Measurements from ENCODE around the gene CNTN4.
"Not testable (repeated sequence)": the region's sequence is repeated elsewhere in the genome, so short reads cannot be mapped to it uniquely, and the experiment has no call there.

Gene CNTN4

DNA sequence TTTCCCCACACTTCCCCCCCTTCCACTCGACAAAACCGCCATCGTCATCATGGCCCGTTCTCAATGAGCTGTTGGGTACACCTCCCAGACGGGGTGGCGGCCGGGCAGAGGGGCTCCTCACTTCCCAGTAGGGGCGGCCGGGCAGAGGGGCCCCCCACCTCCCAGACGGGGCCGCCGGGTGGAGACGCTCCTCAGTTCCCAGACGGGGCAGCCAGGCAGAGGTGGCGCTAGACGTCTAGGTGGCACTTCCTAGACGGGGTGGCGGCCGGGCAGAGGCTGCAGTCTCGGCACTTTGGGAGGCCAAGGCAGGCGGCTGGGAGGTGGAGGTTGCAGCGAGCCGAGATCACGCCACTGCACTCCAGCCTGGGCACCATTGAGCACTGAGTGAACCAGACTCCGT, 818.0 kb downstream of the CNTN4 start:
- DNase-seq (ENCODE audit: low read depth), result not testable (repeated sequence)

DNA sequence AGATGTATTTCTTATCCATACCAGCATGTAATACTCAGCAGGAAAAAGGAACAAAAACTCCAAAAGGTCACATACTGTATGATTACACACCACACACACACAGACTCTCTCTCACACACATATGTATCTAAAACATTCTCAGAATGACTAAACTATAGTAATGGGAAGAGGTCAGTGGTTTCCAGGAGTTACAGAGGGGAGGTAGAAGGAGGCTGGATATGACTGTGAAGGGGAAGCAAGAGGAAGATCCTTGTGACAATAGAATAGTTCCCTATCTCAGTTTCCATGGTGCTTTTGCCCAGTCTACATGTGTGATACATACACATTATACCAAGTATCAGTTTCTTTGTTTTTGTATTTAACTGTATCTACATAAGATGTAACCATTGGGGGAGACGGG, 821.4 kb downstream of the CNTN4 start:
- DNase-seq (ENCODE audit: low read depth), result no peak

DNA sequence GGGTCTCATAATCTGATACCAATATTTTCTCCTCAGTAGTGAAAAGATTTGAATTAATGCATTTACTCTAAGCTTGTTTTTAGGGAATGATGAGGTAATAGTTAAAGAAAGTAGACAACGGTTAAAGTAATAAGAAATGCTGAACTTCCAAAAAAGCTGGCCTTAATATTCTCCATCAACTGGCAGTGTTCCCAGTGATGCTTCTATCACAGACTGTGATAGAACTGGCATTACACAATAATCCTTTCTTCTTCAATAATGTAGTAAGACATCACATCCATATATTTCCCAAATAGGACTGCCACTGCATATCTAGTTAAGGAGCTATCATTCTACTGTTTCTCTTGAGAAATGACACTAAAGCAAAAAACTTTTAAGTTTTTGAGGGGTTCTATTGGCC, 822.8 kb downstream of the CNTN4 start:
- DNase-seq (ENCODE audit: low read depth), result no peak

DNA sequence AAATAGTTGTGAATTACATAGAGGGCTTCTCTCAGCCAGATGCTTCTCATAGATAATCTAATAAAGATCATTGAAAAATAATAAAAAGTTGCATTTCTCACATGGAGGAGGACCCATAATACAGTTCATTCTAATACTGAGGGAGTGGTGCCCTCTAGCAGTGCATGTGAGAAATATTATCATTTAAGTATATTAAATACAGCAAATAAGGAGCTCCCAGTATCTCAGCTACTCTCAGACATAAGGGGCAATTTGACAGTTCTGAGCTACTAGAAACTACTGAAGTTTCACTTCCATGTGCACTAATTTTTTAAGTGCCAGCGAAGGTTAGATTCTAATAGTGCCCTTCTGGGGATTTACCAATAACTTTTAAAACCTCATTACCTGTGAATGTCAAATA, 823.2 kb downstream of the CNTN4 start:
- DNase-seq (ENCODE audit: low read depth), result no peak

DNA sequence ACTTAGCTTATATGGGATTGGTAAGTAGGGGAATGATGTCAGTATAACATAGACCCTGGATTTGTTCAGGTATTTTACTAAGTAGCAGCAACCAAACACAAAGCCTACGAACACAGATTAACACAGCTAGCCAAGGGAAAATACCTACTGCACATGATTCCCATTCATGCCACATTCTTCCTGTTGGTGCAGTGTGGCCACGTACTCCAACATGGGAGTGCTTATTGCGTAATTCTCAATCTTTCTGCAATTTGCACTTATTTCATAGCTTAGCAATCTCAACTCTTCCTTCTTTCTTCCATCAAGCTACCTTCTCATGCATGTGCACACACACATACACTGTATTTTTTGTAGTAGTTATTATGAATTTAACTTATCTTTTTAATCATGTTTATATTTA, 824.7 kb downstream of the CNTN4 start:
- no peak for DNase-seq (ENCODE audit: low read depth)

DNA sequence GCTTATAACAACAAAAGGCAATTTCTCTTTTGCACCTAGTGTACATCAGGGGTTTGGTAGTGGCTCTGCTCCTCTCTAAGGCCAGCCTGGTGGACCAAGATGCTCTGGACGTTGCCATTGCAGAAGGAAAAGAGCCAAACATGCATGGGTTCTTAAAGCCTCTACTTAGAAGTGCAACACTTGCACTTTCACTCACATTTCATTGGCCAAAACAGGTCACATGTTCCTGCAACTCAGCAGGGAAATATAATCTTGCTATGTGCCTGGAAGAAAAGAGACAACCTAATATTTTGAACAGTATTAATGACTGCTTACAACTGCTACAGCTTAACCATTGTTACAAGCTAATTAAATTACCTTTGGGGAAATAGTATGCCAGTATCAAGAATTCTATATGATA, 828.6 kb downstream of the CNTN4 start:
- no peak for DNase-seq (ENCODE audit: low read depth)

DNA sequence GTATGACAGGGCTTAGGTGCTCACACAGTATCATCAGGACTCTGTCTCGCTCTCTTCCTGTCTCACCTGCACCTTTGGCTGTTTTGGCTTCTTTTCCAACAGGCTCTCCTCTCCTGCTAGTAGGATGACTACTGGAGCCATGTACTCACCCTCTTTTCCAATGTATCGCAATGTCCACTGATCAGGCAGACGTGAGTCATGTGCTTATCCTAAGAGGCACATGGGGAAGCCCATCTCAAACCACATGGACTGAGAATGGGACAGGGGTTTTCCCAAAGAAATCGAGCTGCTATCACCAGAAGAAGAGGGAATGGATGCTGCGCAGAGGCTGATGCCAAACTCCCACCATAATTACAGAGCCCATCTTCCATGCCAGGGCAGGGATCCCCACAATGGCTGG, 830.9 kb downstream of the CNTN4 start:
- DNase-seq (ENCODE audit: low read depth), result no peak

DNA sequence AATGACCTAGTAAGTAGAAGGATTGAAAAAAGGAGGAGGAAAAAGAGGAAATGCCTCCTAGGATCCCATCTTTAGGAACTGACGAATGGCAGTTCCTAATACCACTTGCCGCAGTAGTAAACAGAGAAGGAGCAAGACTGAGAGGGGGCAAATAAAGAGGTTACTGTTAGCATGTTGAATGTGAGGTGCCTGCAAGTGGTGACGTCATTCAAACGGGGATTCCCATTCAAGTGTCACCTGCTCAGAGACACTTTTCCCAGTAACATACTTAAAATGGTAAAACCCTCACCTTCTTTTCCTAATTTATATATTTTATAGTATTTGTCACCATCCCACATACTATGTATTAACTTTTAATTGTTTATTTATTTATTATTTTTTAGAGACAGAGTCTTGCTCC, 832.6 kb downstream of the CNTN4 start:
- DNase-seq (ENCODE audit: low read depth), result no peak

DNA sequence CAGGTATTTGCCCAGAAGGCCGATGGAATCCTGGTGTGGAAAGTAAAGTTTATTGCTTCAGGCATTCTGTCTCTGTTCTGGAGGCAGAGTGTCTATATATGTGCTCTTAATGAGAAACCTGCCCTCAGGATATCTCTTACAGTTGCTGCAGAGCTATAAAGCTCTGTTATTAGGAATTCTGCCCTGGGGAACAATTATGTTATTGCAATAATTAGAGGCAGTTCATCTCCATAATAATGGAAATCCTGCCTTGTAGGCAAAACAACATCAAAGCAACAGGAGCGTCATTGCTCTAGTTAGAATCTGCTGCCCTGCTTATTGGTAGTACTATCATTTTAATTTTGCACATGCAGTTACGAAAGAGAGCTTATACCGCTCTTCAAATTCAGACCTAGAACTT, 835.9 kb downstream of the CNTN4 start:
- no peak for DNase-seq (ENCODE audit: low read depth)

DNA sequence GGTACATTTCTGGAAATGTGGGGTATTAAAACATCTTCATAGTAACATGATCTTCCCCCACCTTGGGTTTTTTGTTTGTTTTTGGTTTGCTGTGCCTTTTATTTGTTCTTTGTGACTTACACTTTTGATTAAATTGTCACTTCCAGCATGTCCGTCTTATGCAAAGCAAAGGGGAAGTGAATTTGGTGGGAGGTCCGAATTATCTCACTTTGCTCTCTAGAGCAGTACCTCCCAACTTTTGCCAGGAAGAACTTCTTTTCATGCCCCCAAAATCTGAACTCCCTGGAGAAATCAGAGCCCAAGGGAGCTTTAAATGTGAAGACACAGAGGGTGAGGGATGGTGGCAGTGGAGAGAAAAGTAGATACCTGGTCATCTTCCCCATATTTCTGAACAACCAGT, 838.4 kb downstream of the CNTN4 start:
- DNase-seq (ENCODE audit: low read depth), result no peak

DNA sequence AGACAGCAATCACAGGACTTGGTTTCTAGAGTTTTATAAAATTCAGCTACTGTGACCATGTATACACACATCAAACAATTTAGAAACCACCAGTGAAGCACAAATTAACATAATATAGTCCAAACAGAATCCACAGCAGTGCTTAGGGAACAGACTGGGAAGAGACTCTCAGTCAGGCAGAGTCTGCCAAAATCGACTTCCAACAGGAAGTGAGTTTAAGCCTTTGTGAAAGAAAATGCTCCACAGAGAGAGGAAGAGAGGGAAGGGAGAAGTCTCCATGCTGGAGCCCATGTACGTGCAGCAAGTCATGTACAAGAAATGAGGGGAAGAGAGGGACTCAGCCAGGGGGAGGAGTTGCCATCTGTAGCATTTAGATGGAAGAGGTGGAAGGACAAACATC, 838.9 kb downstream of the CNTN4 start:
- no peak for DNase-seq (ENCODE audit: low read depth)

DNA sequence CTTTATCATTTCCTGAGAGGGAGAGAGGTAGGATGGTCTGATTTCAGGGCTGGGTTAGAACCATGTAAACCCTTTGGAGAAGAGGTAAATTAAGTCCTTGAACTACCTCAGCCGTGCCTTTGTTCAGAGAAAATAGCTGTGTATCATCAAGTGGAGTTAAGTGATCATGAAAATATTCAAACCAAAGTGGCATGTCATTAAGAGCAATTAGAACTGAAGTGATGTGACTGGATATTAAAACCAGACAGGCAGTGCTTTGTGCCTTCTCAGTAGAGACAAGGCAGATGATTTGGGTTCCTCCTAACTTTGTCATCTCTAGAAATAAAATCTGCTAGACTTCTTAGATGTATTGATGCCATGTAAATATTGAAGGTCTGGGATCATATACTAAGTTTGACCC, 840.0 kb downstream of the CNTN4 start:
- no peak for DNase-seq (ENCODE audit: low read depth)

DNA sequence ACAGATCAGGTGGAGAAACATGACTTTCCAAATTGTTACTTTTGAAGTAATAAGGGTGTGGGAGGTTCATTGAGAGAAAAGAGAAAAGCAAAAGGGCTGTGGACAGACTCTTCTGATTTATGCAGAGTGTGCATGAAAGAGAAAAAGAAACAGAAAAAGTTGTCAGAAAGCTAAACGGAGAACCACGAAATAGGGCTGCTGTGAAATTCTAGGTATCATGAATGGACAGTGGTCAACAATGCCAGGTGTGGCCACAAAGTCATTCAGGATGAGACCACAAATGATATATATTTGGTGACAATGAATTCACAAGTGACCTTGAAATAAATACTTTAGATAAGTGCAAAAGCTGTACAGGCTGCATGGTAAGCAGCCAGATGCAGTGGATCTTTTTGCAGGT, 841.4 kb downstream of the CNTN4 start:
- no peak for DNase-seq (ENCODE audit: low read depth)

DNA sequence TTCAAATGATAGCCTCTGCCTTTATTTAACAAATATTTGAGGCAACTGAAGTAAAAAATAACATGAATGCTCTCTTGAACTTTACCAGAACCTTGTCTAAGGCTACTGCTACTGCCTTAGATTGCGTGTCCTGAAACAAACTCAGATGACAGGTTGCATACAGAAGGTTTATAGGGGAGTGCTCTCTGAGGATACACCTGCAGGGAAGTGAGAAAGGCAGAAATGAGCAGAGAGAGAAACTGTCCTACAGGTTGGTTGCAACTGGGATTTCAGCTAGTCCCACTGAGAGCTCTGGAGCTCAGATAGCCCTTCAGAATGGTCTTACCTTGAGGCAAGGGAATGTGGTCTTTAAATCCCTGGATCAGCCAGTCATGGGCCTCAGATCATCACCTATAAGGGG, 846.0 kb downstream of the CNTN4 start:
- no peak for DNase-seq (ENCODE audit: low read depth)

DNA sequence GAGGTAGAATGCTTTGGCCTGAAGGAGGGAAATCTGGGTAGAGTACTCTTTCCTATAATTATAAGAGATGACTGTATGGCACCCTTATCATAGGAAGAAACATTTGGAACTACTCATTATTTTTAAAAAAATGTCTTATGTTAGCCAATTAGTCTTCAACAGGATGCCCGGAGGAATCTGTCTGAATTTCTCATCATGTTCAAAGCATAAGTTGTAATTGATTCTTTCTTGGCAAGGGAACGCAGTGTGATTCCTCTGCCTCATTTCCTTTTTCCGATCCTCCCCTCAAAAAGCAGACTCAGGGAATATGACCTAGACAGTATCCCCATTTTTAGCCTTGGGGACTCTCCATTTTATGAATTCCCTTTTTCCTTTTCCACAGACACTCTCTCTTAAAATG, 846.5 kb downstream of the CNTN4 start:
- DNase-seq (ENCODE audit: low read depth), result no peak

DNA sequence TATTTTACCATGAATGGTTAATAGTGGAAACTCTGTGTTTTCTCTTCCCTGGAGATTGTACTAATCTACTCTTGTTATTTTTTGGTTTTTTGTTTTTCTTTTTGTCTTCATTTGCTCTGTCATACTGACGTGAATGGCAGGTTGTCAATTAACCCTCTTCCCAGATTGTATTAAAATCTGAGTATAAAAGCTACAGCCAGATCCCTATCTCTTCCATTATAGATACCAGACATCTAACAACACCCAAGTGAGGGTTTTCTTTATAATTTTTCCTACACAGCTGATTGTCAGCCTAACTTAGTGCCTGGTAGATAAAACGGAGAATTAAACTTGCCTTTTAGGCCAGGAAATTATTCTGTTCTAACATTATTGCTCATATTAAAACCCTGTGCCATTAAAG, 848.9 kb downstream of the CNTN4 start:
- no peak for DNase-seq (ENCODE audit: low read depth)

DNA sequence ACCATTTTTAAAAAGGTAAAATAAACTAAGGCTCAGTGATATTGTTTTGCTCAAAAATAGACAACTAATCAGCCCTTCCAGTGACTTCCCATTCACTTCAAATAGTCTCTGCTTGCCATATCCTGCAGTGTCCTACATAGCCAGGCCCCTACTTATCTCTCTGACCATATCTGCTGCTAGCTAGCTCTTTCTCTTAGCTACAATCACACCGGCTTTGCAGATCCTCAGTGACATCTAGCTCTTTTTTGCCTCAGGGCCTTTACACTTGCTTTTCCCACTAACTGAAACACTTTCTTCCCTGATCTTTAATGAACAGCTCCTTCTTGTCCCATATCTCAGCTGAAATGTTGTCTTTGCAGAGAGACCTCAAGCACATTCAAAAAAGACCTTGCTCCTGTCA, 850.2 kb downstream of the CNTN4 start:
- DNase-seq (ENCODE audit: low read depth), result no peak

DNA sequence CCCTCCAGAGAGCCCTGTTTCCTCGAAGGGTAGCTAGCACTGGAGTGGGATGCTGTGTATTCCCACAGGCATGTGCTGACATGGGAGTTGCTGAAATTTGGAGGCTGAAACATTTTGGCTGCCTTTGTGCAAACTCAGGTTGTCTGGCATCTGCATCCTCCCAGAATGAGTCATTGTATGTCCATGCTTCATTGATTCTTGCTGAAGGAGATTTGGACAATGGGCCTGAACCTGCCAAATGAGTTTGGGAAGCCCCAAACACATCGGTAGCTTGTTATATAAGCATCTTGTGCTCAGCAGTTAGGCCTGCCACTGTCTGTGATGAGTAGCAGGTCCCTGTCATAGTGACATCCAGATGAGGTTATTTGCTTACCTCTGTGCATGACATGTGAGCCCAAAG, 851.5 kb downstream of the CNTN4 start:
- DNase-seq (ENCODE audit: low read depth), result no peak

DNA sequence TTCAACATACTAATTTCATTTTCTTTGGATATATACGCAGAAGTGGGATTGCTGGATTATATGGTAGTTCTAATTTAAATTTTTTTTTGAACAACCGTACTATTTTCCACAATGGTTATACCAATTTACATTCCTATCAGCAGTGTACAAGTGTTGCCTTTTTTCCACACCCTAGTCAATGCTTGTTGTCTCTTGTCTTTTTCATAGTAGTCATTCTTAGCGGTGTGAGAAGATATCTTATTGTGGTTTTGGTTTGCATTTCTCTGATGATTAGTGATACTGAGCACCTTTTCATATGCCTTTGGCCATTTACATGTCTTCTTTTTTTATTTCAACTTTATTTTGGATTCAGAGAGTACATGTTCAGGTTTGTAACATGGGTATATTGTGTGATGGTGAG, 858.4 kb downstream of the CNTN4 start:
- DNase-seq (ENCODE audit: low read depth), result no peak

DNA sequence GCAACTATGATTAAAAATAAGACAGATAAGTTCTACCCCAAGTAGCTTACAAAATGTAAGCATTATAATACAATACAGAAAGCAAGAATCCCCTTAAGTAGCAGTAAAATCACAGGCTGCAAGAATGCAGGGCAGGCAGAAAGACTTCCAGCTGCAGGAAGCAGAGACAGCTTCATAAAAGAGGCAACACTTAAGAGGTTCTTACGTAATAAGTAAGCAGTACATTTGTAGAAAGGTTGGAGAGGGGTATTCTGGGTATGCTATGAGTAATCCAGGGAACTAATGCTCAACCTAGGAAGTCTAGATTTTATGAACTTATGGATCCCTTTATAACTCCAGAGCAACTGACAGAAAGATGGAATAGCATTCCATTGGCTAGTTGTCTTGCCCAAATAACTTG, 859.9 kb downstream of the CNTN4 start:
- DNase-seq (ENCODE audit: low read depth), result no peak

DNA sequence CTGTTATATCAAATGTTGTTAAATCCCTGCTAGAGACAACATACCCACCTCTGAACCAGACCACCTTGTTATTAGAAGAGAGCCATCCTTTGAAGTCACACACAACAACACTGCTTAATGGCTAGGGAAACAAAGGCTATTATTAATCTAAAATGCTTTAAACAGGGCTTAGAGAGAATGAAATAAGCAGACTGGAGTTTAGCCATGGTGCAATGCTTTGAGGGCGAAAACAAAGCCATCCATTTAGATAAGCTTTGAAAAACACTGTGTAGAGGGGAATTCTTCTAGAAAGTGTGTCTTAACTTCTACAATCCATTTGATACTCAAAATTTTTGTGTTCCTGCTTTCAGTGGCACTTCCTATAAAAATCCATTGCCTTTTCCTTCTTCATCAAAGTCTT, 862.9 kb downstream of the CNTN4 start:
- no peak for DNase-seq (ENCODE audit: low read depth)

DNA sequence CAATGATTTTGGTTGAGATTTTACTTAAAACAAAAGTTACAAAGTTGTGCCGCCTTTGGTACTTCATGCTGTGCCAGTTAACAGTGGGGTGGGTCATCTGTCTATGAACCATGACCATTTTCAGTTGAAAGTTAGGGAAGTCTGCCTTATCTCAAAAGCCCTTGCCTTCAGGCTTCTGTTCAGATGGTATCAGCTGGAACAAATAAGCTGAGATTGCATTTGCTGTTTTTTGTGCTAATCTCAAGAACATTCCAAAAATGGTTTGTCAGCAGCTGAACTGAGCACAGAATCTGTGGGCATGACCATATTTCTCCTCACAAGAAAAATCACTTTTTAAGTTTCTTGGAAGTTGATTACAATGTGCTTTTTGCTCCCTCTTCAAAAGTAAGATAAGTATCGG, 869.2 kb downstream of the CNTN4 start:
- DNase-seq (ENCODE audit: low read depth), result no peak

DNA sequence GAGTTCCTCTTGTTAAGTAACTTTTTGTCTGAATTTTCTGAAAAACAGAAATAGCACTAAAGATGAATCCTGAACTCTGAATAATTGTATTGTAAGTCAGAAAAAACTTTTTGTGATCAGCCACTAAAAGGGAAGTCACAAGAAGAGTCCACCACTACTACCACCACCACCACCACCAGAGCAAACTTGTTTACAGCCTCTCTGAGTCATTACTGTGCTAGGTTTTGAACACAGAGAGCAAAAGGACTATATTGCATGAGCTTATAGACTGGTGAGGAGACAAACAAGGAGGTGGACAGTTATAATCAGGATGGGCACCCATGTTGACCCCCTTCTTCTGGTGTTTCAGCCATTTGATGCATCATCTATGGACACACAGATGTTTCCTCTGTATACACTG, 869.8 kb downstream of the CNTN4 start:
- DNase-seq (ENCODE audit: low read depth), result no peak

DNA sequence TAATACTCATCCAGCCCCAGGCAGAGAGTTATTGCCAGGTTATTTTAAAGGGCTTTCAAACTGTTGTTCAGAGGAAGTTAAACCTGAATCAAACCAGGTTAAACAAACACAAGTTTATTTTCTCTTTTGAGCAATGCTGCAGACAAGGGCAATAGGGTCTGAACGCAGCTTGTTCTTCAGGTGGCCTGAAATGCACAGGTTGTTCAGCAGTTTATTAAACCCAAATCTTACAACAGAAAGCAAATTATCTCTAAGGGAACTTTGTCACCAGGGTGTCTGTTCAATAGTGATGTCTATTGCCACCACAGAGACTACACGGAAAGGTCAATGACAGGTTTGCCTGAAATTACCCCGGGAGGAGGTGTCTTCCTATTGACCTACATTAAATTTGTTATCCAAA, 877.5 kb downstream of the CNTN4 start:
- no peak for DNase-seq (ENCODE audit: low read depth)

DNA sequence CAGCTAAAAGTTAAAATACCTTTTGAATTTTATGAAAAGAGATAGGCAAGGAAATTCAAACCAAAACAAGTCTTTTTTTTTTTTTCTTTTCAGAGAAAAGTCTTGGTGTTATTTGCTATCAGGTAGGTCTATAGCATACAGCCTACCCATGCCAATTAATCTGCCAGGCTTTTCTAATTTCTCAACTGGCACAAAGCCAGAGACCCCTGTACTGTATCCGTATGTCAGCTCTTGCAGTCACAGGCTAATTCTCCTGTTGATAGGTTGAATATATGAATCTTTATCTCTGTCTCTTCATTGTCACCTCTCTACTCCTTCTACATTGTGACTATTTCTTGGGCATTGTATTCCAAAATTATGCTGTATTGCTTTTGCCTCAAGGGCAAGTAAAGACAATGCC, 878.1 kb downstream of the CNTN4 start:
- DNase-seq (ENCODE audit: low read depth), result no peak

All from activated T-cell treated with anti-CD3 and anti-CD28 coated beads for 48 hours (primary cell).